ENCODE measurements around the gene DNAH8.

GRCh38 chr6:38847497-38847896 lies 132.4 kb downstream of the DNAH8 start:
- no peak for TF ChIP-seq POLR2AphosphoS5 (IDR thresholded peaks at IDR 0.05; ENCODE audit: low read depth, low read length)
- TF ChIP-seq TCF7L2 (IDR thresholded peaks at IDR 0.05; ENCODE audit: low read depth, low read length) = no peak
- TF ChIP-seq CTCF (IDR thresholded peaks at IDR 0.05) = no peak
- no peak for TF ChIP-seq SIN3A (IDR thresholded peaks at IDR 0.05; ENCODE audit: borderline replicate concordance, insufficient read depth, low read depth, low read length)
- TF ChIP-seq REST (IDR thresholded peaks at IDR 0.05; ENCODE audit: insufficient read depth in 1 of 2, low read depth in 2 of 2, low read length in 1 of 2) = no peak

All from Panc1 (cell line).